GM21723 (cell line): Measurements from ENCODE around the gene ZNF599.
A peak's percentile ranks its signal among the peaks of the same experiment; 100 is the strongest.

ENCODE experiments used
- ATAC-seq: cut with Tn5 transposase; IDR thresholded peaks from one replicate; pipeline ENCODE4 v1.9.1; 2021; ENCODE audit warnings: mild to moderate bottlenecking, moderate library complexity; ENCODE audit not compliant: unreplicated experiment

Gene ZNF599

DNA sequence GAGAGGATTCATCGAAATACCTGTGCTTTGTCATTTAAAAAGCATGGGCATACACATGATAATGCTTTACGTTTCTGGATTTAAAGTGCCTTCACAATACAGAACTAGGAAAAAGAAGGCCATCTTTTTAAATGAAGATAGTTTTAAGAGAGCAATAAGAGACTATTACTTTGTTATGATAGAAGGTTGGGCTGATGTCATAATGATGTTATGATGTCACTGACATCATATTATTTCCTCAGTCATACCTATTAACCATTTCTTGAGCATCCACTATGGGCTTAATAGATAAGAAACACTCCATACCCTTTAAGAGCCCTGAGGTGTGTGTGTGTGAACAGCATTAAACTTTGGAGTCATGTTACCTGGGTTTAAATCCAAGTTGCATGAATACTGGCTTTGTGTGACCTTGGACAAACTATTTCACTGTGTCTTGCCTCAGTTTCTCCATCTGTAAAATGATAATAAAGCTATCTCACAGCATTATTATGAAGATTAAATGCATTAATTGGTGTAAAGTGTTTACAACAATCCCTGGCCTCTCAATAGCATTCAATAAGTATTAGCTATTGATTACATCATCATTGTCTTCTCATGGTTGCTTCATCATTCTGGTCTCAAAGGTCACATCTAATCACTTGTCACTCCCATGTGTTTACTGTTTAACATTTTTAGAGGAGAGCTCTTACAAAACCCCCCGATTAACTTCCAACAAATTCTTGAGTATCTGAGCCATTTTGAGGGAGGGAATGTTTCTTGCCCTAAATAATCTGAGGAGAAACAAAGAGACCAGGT, 27.9 kb downstream of the ZNF599 start:
- no peak for ATAC-seq

DNA sequence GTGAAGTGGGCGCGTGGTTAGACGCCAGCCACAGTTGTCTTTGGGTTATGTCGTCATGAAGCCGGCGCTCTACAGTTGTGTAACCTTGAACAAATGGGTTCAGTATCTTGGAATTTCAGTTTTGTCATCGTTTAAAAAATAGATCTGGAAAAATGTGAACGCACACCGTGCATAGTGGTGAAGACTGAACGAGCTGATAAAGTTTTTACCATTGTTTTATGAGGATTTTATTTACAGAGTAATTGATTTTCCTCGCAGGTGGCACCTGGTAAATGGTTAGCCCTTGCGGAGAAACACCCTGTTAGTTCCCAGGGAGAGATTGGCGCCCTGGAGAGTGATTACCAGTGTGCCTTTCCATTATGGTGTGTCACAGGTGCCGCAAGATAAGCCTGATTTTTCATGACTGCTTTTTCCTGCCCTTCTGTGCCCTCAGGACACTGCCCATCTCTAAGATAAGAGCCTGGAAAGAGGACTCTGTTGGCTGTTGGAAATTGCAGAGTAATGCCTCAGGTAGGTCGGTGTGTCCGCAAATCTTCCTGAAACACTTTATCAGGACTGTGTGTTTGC, 38.4 kb downstream of the ZNF599 start:
- ATAC-seq = no peak

DNA sequence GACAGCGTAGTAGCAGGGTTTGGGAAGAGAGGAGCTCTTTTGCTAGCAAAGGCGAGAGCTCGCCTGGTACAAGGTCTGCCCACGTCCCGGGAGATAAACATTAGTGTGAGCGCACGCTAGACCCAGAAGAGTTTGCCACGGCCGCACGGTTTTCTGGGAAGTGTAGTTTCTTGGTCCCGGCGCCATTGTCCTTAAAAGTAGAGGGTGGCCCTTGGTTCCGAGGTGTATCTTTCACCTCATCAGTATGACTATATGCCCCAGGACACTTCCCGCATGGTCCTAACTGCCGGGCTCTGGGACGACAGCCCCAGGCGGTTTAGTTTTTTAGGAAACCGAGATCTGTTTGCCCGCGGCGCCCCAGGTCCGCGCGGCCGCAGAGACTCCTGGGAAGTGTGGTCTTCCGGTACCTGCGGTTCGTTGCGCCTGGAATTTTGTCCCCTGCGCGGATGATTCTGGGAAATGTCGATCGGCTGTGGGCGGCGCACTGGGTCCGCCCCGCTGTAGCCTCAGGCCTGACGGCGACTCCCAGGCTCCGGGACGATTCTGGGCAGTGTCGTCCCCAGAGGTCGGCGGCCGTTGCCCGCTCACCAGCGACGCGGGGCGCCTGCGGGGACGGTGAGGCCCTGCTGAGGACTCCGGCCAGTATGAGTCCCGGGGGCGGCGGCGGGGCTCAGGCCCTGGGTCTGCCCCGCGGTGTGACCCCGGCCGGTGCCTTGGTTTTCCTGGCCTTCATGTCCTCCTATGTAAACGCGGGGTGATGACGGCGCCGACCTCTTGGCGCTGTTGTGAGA, 39.1 kb downstream of the ZNF599 start, which contains the start of gene ZNF181:
Gene ZNF181 (plus strand): TSS at position 498 of the 791 bp plus-strand sequence. CDS start 795 bp downstream, outside the sequence.
- peak; percentile 78 for ATAC-seq

DNA sequence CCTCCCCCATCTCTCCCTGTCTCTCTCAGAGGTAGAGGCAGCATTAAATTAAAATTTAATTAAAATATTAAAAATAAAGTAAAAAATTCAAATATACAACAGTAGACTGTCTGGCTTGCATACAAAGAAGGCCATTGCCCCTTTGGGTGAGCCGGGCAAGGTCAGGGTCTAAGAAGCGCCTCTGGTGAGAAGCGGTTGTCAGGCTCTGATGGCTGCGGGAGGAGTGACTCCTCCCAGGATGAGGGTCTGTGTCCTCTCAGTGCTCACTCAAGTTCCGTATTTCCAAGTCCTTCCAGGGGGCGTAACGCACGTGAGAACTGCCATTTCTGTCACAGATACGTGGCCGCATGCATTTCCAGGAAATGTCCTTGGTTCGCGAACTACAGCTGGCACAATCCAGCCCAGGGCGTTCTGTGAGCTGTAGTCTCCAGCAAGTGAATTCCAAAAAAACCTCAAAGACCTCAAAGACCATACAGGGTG, 39.7 kb downstream of the ZNF599 start:
- peak; percentile 6 for ATAC-seq

DNA sequence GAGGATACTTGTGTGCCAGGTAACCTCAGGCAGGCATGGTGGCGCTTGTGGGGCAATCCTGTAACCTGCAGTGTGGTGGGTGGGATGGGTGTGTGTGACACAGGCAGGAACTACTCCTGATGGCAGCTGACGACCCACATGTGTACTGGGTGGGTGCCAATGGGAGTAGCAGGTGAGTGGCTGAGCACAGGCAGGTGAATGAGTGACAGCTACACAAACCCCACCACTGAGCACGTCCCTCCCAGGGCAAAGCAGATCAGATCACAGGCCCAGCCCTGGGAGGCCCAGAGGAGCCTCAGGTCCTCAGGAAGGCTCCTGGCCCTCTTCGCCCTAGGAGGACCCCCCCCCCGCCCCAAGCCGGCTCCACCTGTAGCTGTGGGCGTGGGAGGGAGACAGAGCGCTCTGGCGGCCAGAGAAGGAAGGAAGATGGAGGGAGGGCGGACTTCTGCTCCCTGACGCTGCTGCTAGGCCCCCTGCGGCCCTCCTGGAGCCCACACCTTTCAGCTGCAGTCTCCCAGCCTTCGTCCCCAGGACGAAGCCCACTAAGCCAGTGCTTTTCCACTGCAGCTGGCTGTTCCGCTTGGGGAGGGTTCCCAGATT, 40.3 kb downstream of the ZNF599 start:
- no peak for ATAC-seq

DNA sequence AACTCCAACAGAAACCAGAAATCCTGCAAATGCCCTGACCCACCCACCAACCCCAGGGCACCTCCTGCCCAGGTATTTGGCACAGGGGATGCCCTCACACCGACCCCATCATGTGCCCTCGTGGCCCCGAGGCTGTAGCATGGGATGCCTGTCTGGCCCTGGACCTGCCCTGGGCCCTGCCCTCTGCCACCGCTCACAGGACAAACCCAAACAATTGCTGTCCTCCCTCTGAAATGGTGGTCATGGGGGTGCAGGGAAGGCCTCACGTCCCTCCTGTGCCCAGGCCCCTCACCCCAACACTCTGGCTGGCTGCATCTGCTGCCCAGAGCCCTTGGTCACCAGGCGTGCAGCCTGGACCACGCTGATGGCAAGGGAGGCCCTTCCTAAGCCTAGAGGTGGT, 41.1 kb downstream of the ZNF599 start:
- no peak for ATAC-seq

DNA sequence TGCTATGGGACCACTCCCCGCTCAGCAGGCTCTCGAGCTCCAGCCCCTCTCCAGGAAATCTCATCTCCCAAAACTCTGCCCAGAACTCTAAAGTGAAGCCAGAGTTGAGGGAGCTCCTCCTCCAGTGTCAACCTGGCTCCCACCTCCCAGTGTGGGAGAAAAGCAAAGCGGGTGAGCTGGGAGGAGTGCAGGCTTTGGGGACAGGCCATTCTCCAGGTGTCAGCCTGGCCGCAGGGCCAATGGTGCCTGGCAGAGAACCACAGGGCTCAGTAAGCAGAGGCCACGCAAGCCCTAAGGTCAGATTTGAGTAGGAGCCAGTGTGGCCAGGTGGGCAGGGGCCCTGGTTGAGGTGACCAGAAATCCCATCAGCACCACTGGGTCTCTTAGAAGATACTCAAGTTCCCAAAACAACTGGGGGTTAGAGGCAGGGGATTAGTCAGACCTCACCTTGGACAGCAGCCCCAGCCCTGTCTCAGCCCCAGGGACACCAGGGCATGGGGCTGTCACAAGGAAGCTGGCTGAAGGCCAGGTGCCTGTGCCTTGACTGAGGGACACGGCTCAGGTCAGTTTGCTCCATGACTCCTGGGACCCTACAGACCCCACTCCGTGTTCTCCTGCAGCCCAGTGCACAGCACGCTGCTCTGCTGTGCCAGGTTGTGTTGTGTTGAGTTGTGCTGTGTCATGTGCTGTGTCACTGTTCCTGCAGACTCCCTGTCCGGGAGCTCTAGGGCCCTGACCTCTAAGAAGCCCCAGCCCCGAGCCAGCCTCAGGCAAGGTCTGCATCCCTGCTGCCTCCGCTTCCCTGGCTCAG, 41.8 kb downstream of the ZNF599 start:
- ATAC-seq = no peak

DNA sequence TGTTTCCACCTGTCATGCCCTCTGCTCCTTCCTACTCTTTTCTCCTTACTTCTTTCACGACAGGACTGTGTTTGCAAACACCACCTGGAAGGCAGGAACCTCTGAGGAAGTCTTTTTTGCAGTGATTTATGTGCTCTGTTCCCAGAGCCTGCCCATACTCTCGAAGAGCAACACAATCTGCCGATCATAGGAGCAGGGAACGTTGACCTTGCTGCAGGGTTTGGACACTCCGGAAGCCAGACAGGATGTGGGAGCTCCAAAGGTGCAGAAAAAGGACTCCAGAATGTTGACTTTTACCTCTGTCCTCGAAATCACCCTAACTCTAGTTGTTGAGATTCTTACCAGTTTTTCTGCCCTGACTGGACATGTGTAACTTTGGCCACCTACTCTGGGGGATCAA, 47.6 kb downstream of the ZNF599 start:
- no peak for ATAC-seq

DNA sequence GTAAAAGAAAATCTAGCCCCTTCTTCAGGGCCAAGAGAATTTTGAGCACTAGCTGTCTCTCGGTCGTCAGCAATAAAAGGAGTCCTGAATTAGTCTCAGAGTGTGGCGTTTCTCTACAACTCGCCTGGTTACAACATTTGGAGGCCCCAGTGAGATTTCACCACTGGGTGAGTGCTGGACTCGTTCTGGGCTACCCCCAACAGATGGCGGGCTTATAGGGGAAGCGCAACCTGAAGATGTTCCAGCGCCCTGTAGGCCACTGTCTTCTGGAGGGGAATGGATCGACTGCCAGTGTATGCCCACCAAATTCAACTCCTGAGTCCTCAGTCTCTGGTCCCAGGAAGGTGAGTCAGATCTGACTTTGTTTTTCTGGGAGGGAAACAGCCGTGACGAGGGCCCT, 50.7 kb downstream of the ZNF599 start:
- no peak for ATAC-seq

DNA sequence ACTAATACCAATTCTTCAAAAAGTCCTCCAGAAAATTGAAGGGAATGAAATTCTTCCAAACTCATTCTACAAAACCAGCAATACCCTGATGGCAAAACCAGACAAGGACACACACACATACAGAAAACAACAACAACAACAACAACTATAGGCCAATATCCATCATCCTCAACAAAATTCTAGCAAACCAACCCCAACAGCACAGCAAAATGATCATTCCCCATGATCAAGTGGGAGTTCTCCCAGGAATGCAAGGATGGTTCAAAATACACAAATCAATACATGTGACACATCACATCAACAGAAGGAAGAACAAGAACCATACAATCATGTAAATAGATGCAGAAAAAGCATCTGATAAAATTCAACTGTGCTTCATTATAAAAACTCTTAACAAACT, 57.7 kb downstream of the ZNF599 start:
- ATAC-seq = no peak

DNA sequence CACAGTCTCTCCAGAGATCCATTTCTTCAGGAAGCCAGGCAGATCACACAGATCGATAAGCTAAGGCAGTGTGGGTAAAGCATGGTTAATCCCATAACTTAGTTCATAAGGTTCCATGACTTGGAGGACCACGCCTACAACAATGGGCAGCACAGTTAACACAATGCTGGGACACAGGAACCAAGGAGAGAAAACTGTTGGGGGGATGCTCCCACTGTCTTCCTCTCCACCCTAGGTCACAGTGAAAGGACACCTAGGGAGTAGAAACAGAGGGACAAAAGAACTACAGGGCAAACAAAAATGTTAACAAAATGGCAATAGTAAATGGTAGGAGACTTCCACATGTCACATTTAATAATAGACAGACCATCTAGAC, 59.8 kb downstream of the ZNF599 start:
- no peak for ATAC-seq

DNA sequence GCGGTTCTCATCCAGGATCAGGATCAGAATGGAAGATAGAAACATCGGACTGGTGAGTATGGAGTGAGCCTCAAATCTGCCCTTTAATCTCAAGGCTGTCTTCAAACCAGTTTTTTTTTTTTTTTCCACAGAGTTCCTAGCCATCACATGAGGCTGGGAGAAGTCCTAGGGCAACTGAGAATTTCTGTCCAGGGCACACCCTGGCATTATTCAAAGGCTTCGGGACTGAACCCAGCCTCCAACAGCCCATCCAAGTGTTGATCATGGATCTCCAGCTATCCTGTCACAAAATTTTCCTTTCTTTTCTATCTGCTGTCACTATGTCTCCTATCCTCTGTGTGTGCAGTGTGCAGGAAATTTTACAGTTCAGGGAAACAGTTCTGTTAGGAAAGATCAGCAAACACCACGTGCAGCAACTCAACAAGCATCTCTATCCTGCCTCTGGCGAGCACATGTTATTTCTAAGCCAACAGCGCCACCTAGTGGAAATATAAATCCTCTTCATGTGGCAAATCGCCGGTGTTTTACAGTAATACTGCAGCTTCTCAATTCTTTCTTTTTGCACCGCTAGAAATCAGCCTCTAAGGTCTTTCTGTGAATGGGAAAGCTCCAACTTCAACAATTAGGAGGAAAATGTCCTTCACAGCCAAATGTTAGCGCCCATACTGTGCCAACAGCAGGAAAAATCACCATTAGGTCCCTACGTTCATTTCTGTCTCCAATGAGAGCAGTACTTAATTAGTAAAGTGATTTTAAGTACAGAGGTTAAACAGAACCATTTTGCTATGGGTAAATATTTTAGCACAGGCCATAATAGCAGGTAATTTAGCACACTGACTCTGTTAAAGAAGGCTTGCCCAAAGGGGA, 60.4 kb downstream of the ZNF599 start:
- no peak for ATAC-seq

DNA sequence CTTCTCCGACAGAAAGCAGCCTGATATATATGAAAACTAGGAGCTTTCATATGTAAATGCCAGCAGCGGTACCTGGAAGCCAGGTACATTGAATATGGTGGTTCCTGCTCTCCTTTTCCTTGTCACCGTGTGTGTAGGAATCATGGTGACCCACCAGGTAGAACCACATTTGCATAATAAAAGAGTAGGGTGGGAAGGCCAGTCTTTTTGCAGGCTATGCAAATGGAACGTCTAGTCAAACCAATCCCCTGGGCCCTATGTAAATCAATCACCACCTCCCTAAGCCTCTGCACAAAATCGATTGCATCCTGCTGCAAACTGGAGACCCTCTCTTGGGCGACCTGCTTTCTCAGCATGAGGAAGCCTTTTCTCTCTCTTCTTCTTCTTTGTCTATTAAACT, 61.1 kb downstream of the ZNF599 start:
- ATAC-seq = no peak
